HCEC 1CT (cell line): ENCODE data around the gene CD200.
"Not testable (repeated sequence)": the region's sequence is repeated elsewhere in the genome, so short reads cannot be mapped to it uniquely, and the experiment has no call there.

Source experiments
- DNase-seq: peaks from one replicate; pipeline ENCODE4 v3.0.0-alpha.2; 2017

The CD200 gene

GRCh38 chr3:112362221-112362620 is 29.3 kb downstream of the CD200 start:
- DNase-seq: no peak

GRCh38 chr3:112364291-112364690 is 31.3 kb downstream of the CD200 start:
- DNase-seq: no peak

- no peak for DNase-seq
Measured at GRCh38 chr3:112365035-112365434, 32.1 kb downstream of the CD200 start.

- DNase-seq: no peak
Measured at GRCh38 chr3:112365636-112366035, 32.7 kb downstream of the CD200 start.

- no peak for DNase-seq
Measured at GRCh38 chr3:112366522-112366921, 33.6 kb downstream of the CD200 start.

GRCh38 chr3:112371569-112371968 is 38.6 kb downstream of the CD200 start:
- DNase-seq: no peak

- DNase-seq: no peak
Measured at GRCh38 chr3:112372396-112372795, 39.4 kb downstream of the CD200 start.

GRCh38 chr3:112373476-112373875 is 40.5 kb downstream of the CD200 start:
- no peak for DNase-seq

- no peak for DNase-seq
Measured at GRCh38 chr3:112373924-112374323, 41.0 kb downstream of the CD200 start.

- DNase-seq: no peak
Measured at GRCh38 chr3:112374333-112374734, 41.4 kb downstream of the CD200 start.

- DNase-seq: no peak
Measured at GRCh38 chr3:112375117-112375516, 42.2 kb downstream of the CD200 start.

- no peak for DNase-seq
Measured at GRCh38 chr3:112376241-112376911, 43.4 kb downstream of the CD200 start.

GRCh38 chr3:112376992-112377391 is 44.0 kb downstream of the CD200 start:
- peak; percentile 39 for DNase-seq

GRCh38 chr3:112377568-112378071 is 44.7 kb downstream of the CD200 start:
- DNase-seq: peak; percentile 9

GRCh38 chr3:112378347-112378746 is 45.4 kb downstream of the CD200 start:
- not testable (repeated sequence) for DNase-seq

GRCh38 chr3:112379020-112379690 is 46.2 kb downstream of the CD200 start:
- peak; percentile 93 for DNase-seq

- no peak for DNase-seq
Measured at GRCh38 chr3:112381673-112382542, 49.0 kb downstream of the CD200 start.

GRCh38 chr3:112382543-112383160 is 49.7 kb downstream of the CD200 start:
- DNase-seq: no peak

GRCh38 chr3:112384769-112385168 is 51.8 kb downstream of the CD200 start:
- DNase-seq: no peak

GRCh38 chr3:112388972-112389371 is 56.0 kb downstream of the CD200 start:
- no peak for DNase-seq

- no peak for DNase-seq
Measured at GRCh38 chr3:112389961-112390360, 57.0 kb downstream of the CD200 start.

GRCh38 chr3:112390783-112391641 is 58.1 kb downstream of the CD200 start:
- peak; percentile 93 for DNase-seq
